ENCODE measurements around the gene CNTFR. TPM values are rescaled to one million over a fixed set of nuclear protein-coding genes. Genes with fewer than 3 reads are reported as not detected.

The CNTFR gene
- total and polyA plus RNA-seq, 9 donors: 22.1 to 88.6 (median 61.2) TPM

DNA sequence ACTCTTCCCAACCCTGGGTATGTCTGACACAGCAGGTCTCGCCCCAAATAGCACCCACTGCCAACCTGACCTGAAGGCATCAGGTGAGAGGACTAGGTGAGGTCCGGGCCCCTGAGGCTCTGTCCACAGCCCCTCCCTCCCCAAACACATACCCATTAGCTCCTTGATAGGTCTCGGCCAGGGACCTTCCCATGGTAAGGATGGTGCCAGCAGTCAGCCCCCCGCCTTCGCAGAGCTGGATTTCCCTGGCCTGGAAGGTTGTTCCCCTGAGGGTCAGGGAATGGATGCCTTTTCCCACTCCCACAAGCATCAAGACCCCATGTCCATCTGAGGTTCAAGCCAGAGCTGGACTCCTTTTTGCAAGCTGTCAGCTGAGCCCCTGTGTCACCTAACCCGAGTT lies 69.4 kb downstream of the CNTFR start:
- no peaks in the 10 kb centered on the region for H3K9me3 ChIP-seq (replicated peaks; ENCODE audit: control insufficient read depth, low read depth, low read length)
- H3K4me1 ChIP-seq (ENCODE audit: control insufficient read depth, insufficient read depth, low read length): peaks cover 43% of the 10 kb centered on the region
- WGBS (ENCODE audit: insufficient coverage): 20% methylated on average over 1 of the region's 6 CpGs
- DNase-seq: no peak
- no peak overlapping the region for H3K4me3 ChIP-seq (ENCODE audit: low read length)
- no peaks in the 10 kb centered on the region for H3K36me3 ChIP-seq (ENCODE audit: control insufficient read depth, insufficient read depth, low read length)
- no peak overlapping the region for H3K27ac ChIP-seq (ENCODE audit: low read length)
- peaks cover 24% of the 10 kb centered on the region for H3K27me3 ChIP-seq (ENCODE audit: control insufficient read depth, insufficient read depth, low read length)

DNA sequence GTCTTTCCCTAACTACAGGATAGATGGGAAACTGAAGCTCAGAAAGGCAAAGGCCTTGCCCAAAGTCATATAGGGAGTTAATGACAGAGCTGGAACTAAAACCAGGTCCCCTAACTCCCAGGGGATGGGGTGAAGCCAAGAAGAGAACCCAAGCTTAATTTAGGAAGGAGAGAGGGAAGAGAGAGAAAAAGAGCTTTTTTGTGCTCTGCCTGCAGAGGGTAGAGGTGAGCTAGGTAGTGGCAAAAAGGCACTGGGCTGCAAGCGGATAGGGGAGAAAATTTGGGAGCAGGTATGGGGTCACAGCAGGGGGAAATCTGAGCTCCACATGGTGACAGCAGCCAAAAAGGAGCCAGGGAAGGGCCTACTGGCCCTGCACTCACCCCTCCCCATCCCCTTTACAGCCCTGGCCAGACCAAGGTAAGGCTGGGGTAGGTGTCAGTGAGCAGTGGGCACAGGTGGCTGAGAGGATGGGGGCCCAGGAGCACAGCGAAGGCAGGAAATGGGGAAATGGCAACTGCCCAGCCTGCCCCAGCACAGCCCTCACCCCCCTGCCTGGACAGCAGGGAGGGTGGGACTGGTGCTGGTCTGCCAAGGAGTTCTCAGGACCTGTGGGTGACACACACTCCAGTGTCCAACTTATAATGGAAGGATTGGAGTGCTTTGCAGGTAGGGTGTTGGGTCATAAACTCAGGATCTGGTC lies 70.1 kb downstream of the CNTFR start:
- Histone ChIP-seq H3K4me1 (ENCODE audit: control insufficient read depth, insufficient read depth, low read length) (peaks cover 43% of the 10 kb centered on the region), H3K27ac (ENCODE audit: low read length) (no peak overlapping the region), H3K27me3 (ENCODE audit: control insufficient read depth, insufficient read depth, low read length) (peaks cover 22% of the 10 kb centered on the region), H3K9me3 (replicated peaks; ENCODE audit: control insufficient read depth, low read depth, low read length) (no peaks in the 10 kb centered on the region), H3K4me3 (ENCODE audit: low read length) (no peak overlapping the region), H3K36me3 (ENCODE audit: control insufficient read depth, insufficient read depth, low read length) (no peaks in the 10 kb centered on the region)
- DNase-seq: no peak
- 73% methylated on average over 2 of the region's 2 CpGs for WGBS (ENCODE audit: insufficient coverage)

- H3K4me3 ChIP-seq (ENCODE audit: low read length): no peak overlapping the region
- peaks cover 46% of the 10 kb centered on the region for H3K4me1 ChIP-seq (ENCODE audit: control insufficient read depth, insufficient read depth, low read length)
- WGBS (ENCODE audit: insufficient coverage): no CpG with 5 or more reads among the region's 2 CpGs
Measured at GRCh38 chr9:34518896-34519295, 70.6 kb downstream of the CNTFR start.

GRCh38 chr9:34518110-34518616 lies 71.4 kb downstream of the CNTFR start:
- Histone ChIP-seq H3K27ac (ENCODE audit: low read length) (peak overlapping the region; percentile 55), H3K27me3 (ENCODE audit: control insufficient read depth, insufficient read depth, low read length) (peaks cover 12% of the 10 kb centered on the region), H3K4me1 (ENCODE audit: control insufficient read depth, insufficient read depth, low read length) (peaks cover 48% of the 10 kb centered on the region), H3K4me3 (ENCODE audit: low read length) (no peak overlapping the region), H3K36me3 (ENCODE audit: control insufficient read depth, insufficient read depth, low read length) (no peaks in the 10 kb centered on the region), H3K9me3 (replicated peaks; ENCODE audit: control insufficient read depth, low read depth, low read length) (no peaks in the 10 kb centered on the region)
- peak; percentile 81 for DNase-seq
- WGBS (ENCODE audit: insufficient coverage): 31% methylated on average over 4 of the region's 6 CpGs

More at GRCh38 chr9:34518896-34519295, 70.6 kb downstream of the CNTFR start:
- Histone ChIP-seq H3K27ac (ENCODE audit: low read length) (no peak overlapping the region), H3K27me3 (ENCODE audit: control insufficient read depth, insufficient read depth, low read length) (peaks cover 19% of the 10 kb centered on the region), H3K36me3 (ENCODE audit: control insufficient read depth, insufficient read depth, low read length) (no peaks in the 10 kb centered on the region), H3K9me3 (replicated peaks; ENCODE audit: control insufficient read depth, low read depth, low read length) (no peaks in the 10 kb centered on the region)
- no peak for DNase-seq

DNA sequence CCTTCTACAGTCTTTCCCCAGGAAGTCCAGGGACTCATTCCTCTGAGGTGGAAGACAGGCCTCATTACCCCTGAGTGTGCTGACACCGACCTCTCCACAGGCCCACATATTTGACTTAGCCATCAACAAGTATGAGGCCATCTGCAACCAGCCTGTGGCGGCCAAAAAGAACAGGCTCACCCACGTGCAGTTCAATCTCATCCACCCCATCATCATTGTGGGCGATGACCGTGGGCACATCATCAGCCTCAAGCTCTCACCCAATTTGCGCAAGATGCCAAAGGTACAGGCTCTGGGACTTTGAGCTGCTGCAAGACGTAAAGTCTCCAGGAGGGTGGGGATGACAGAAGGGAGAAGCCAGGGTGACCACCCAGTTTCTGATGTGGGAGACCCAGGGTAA lies 72.3 kb downstream of the CNTFR start:
- Histone ChIP-seq H3K4me3 (ENCODE audit: low read length) (no peak overlapping the region), H3K27ac (ENCODE audit: low read length) (no peak overlapping the region), H3K4me1 (ENCODE audit: control insufficient read depth, insufficient read depth, low read length) (peaks cover 53% of the 10 kb centered on the region), H3K36me3 (ENCODE audit: control insufficient read depth, insufficient read depth, low read length) (no peaks in the 10 kb centered on the region), H3K9me3 (replicated peaks; ENCODE audit: control insufficient read depth, low read depth, low read length) (no peaks in the 10 kb centered on the region), H3K27me3 (ENCODE audit: control insufficient read depth, insufficient read depth, low read length) (peaks cover 8% of the 10 kb centered on the region)
- DNase-seq: no peak
- WGBS (ENCODE audit: insufficient coverage): 69% methylated on average over 4 of the region's 7 CpGs

DNA sequence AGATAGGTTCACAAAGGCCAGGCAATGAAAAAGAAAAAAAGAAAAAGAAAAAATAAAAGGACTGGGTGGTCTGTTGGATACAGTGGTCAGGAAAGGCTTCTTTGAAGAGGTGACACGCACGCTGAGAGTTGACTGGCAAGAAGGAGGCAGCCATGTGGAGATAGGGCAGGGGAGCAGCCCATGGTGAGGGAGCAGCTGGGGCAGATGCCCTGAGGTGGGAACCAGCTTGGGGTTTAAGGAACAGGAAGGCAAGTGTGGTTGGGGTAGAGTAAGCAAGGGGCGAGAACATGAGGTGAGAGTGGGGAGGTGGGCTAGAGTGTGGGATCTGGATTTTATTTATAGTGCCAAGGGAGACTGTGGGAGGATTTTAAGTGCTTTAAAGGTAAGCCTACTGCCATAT lies 73.6 kb downstream of the CNTFR start:
- DNase-seq: no peak
- Histone ChIP-seq H3K27ac (ENCODE audit: low read length) (no peak overlapping the region), H3K36me3 (ENCODE audit: control insufficient read depth, insufficient read depth, low read length) (no peaks in the 10 kb centered on the region), H3K9me3 (replicated peaks; ENCODE audit: control insufficient read depth, low read depth, low read length) (no peaks in the 10 kb centered on the region), H3K4me3 (ENCODE audit: low read length) (no peak overlapping the region), H3K4me1 (ENCODE audit: control insufficient read depth, insufficient read depth, low read length) (peaks cover 62% of the 10 kb centered on the region), H3K27me3 (ENCODE audit: control insufficient read depth, insufficient read depth, low read length) (no peaks in the 10 kb centered on the region)
- WGBS (ENCODE audit: insufficient coverage): 78% methylated on average over 3 of the region's 3 CpGs

DNA sequence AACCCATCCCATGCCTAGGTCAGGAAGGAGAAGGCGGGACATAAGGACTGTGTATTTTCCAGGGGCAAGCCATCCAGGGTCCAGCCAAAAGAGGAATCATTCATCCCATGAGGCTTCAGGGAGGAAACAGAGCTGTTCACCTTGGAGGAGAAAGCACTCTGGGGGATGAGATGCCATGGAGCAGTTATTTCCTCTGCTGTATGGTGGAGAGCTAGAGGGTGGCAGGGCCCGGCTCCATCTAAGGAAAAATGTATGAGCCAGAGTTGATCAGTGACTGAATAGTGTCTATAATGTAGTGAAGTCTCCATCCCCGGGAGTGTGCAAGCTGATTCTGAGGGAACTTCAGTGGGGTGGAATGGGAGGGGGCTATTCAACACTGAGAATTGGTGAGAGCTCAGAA lies 74.7 kb downstream of the CNTFR start:
- H3K27ac ChIP-seq (ENCODE audit: low read length): no peak overlapping the region
- 81% methylated on average over 2 of the region's 3 CpGs for WGBS (ENCODE audit: insufficient coverage)
- H3K36me3 ChIP-seq (ENCODE audit: control insufficient read depth, insufficient read depth, low read length): no peaks in the 10 kb centered on the region
- H3K4me3 ChIP-seq (ENCODE audit: low read length): no peak overlapping the region
- no peaks in the 10 kb centered on the region for H3K27me3 ChIP-seq (ENCODE audit: control insufficient read depth, insufficient read depth, low read length)
- no peak for DNase-seq
- H3K4me1 ChIP-seq (ENCODE audit: control insufficient read depth, insufficient read depth, low read length): peaks cover 65% of the 10 kb centered on the region
- H3K9me3 ChIP-seq (replicated peaks; ENCODE audit: control insufficient read depth, low read depth, low read length): no peaks in the 10 kb centered on the region

- H3K36me3 ChIP-seq (ENCODE audit: control insufficient read depth, insufficient read depth, low read length): no peaks in the 10 kb centered on the region
- H3K9me3 ChIP-seq (replicated peaks; ENCODE audit: control insufficient read depth, low read depth, low read length): no peaks in the 10 kb centered on the region
- DNase-seq: no peak
- 93% methylated on average over 8 of the region's 8 CpGs for WGBS (ENCODE audit: insufficient coverage)
- H3K4me3 ChIP-seq (ENCODE audit: low read length): no peak overlapping the region
- peaks cover 63% of the 10 kb centered on the region for H3K4me1 ChIP-seq (ENCODE audit: control insufficient read depth, insufficient read depth, low read length)
- no peak overlapping the region for H3K27ac ChIP-seq (ENCODE audit: low read length)
- H3K27me3 ChIP-seq (ENCODE audit: control insufficient read depth, insufficient read depth, low read length): no peaks in the 10 kb centered on the region
Measured at GRCh38 chr9:34514401-34514800, 75.1 kb downstream of the CNTFR start.

- DNase-seq: peak; percentile 61
- H3K36me3 ChIP-seq (ENCODE audit: control insufficient read depth, insufficient read depth, low read length): no peaks in the 10 kb centered on the region
- H3K4me1 ChIP-seq (ENCODE audit: control insufficient read depth, insufficient read depth, low read length): peaks cover 57% of the 10 kb centered on the region
- H3K27ac ChIP-seq (ENCODE audit: low read length): no peak overlapping the region
- WGBS (ENCODE audit: insufficient coverage): no CpG with 5 or more reads among the region's 2 CpGs
- H3K27me3 ChIP-seq (ENCODE audit: control insufficient read depth, insufficient read depth, low read length): no peaks in the 10 kb centered on the region
- no peaks in the 10 kb centered on the region for H3K9me3 ChIP-seq (replicated peaks; ENCODE audit: control insufficient read depth, low read depth, low read length)
- H3K4me3 ChIP-seq (ENCODE audit: low read length): no peak overlapping the region
Measured at GRCh38 chr9:34513567-34514214, 75.8 kb downstream of the CNTFR start.

DNA sequence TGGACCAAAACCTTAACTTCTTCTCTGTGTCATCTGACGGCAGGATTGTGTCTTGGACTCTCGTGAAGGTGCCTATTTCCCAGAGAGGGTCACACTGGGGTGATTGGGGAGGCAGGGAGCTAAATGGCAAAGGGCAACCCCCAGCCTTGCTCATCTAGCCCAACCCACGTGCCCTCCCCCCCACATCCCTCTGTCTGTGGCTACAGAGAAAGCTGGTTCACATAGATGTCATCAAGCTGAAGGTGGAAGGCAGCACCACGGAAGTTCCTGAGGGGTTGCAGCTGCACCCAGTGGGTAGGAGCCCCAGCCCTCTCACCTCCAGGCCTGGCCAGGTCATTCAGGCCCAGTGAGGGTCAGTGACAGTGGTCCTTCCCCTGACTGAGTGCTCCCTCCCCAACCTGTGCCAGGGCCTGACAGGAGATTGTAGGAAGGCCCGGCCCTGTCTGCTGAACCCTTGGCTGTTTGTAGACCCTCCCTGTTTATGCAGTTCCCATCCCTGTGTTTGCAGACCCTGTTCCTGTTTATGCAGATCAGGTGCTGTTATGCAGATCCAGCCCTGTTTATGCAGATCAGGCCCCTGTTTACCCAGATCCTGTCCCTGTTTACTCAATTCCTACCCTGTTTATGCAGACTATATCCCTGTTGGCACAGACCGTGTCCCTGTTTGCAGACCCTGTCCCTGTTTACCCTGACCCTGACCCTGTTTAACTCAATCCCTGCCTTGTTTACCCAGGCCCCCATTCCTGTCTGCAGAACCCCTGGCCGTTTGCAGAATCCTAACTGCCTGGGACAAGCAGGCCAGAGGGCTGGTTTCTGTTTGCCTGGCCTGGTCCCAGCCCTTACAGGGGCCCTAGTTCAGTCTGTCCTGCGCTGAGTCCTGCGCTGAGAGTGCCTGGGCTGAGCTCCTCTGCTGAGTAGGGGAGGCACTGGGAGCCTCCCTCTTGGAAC lies 77.1 kb downstream of the CNTFR start:
- Histone ChIP-seq H3K9me3 (replicated peaks; ENCODE audit: control insufficient read depth, low read depth, low read length) (no peaks in the 10 kb centered on the region), H3K4me1 (ENCODE audit: control insufficient read depth, insufficient read depth, low read length) (peaks cover 45% of the 10 kb centered on the region), H3K36me3 (ENCODE audit: control insufficient read depth, insufficient read depth, low read length) (no peaks in the 10 kb centered on the region), H3K4me3 (ENCODE audit: low read length) (no peak overlapping the region), H3K27ac (ENCODE audit: low read length) (no peak overlapping the region), H3K27me3 (ENCODE audit: control insufficient read depth, insufficient read depth, low read length) (no peaks in the 10 kb centered on the region)
- DNase-seq: peak; percentile 62
- WGBS (ENCODE audit: insufficient coverage): 40% methylated on average over 6 of the region's 9 CpGs

Measured in muscle of leg (tissue), 11 donors.